ENCODE results near the gene CFAP52. TPM values are rescaled to one million over a fixed set of nuclear protein-coding genes. Genes with fewer than 3 reads are reported as not detected.

The CFAP52 gene, protein sequence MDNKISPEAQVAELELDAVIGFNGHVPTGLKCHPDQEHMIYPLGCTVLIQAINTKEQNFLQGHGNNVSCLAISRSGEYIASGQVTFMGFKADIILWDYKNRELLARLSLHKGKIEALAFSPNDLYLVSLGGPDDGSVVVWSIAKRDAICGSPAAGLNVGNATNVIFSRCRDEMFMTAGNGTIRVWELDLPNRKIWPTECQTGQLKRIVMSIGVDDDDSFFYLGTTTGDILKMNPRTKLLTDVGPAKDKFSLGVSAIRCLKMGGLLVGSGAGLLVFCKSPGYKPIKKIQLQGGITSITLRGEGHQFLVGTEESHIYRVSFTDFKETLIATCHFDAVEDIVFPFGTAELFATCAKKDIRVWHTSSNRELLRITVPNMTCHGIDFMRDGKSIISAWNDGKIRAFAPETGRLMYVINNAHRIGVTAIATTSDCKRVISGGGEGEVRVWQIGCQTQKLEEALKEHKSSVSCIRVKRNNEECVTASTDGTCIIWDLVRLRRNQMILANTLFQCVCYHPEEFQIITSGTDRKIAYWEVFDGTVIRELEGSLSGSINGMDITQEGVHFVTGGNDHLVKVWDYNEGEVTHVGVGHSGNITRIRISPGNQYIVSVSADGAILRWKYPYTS
- total RNA-seq (not detected), total RNA-seq (0 to 0.08 (median 0) reads per million in 29 experiments)
- not detected for total RNA-seq (2013)

DNA sequence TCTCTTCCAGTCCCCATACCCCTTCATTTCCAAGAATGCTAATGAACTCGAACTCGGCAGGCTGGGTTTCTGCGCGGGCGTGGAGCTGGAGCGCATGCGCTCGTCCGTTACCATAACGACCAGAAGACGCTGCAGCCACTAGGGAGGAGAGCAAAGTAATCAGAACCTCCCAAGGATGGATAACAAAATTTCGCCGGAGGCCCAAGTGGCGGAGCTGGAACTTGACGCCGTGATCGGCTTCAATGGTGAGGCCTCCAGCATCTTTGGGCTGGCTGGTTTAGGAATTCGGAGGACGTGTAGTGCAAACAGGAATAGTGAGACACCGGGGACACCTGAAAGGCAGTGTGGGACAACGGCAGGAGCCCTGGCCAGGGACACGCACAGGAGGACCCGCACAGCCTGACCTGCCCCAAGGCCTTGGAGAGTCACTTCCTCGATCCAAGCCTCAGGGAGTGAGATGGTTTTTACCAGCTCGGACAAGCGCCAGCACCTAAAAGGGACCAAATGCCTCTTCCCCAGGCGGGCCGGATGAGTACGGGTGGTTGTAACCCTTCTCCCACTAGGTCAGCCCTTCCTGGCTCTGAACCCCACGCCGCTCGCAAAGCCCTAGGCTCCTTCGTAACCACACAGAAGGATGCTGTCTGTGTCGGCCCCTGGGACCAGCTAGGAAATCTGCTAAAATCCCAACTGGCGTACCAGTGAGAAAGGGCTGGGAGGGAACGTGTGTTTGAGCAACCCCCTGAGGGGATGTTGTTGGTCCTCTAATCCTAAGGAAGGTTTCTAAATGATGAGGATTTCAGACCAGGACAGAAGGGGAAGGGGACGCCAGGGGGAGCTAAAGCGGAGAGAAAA, at the start of gene CFAP52:
Gene CFAP52, plus strand, starts transcription at position 122 of the 852 bp plus-strand sequence. Its CDS starts 54 bp downstream, at position 176.
- Histone ChIP-seq H3K36me3 (ENCODE audit: control insufficient read depth in 2 of 2, extremely low read depth in 1 of 2, insufficient read depth in 1 of 2, low read length in 1 of 2) (no peaks in the 10 kb centered on the region), H3K4me1 (ENCODE audit: control insufficient read depth in 1 of 2, extremely low read depth in 1 of 2, insufficient read depth in 2 of 2, low read length in 2 of 2) (peaks cover 11 to 15% of the 10 kb centered on the region in 2 experiments), H3K4me3 (ENCODE audit: control insufficient read depth in 1 of 2, extremely low read depth in 1 of 2, low read length in 1 of 2) (peak within 1 kb of the TSS; percentile 87 to 93), H3K9me3 (no peaks in the 10 kb centered on the region), H3K27ac (ENCODE audit: low read length) (peak within 1 kb of the TSS; percentile 53), H3K27me3 (replicated peaks in 1 of 2; ENCODE audit: control insufficient read depth in 2 of 2, extremely low read depth in 1 of 2, insufficient read depth in 2 of 2, low read length in 1 of 2) (peaks cover 0 to 5% of the 10 kb centered on the region in 2 experiments)
- Mint-ChIP-seq H3K36me3 (no peaks in the 10 kb centered on the region), H3K4me3 (peak within 1 kb of the TSS; percentile 94 to 97 (median 95)), H3K27me3 (peaks cover 0 to 2% of the 10 kb centered on the region in 2 donors), H3K27ac (peak within 1 kb of the TSS; percentile 86 to 89), H3K4me1 (peaks cover 34% of the 10 kb centered on the region in 3 donors), H3K9me3 (no peaks in the 10 kb centered on the region)
- ATAC-seq (replicated peaks in 1 of 4) (peak; percentile 66 to 81 (median 76)), DNase-seq (peak; percentile 41 to 86 (median 67))
- WGBS (ENCODE audit: insufficient coverage), result 6% methylated on average over 26 of the region's 38 CpGs
- POLR2A ChIA-PET, result no interaction called here
- CTCF ChIA-PET, result interaction anchor here (0.5 to 1.8 kb wide), 6 partner anchors 10 to 1081 kb away, joined by 3 to 5 read pairs (median 4); no protein-coding TSS in a partner anchor

DNA sequence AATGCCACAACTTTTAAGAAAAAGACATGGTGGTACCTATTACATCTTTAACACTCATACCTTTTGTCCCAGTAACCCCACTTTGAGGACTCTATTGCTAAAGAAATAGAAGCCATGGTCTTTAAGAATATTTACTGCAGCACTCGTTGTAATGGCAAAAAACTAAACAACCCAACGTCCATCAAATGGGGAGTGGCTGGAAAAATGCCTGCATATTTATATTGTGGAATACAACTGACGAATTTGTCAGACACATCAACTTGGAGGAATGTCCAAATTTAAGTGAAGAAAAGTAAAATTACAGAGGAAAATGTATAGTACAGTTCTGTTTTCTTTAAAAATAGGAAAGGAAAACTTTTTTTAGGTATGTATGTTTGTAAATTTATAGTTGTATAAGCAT, 48.7 kb upstream of the CFAP52 start:
- no peaks in the 10 kb centered on the region for H3K36me3 ChIP-seq (ENCODE audit: control insufficient read depth in 2 of 2, extremely low read depth in 1 of 2, insufficient read depth in 1 of 2, low read length in 1 of 2)
- no peaks in the 10 kb centered on the region for H3K9me3 Mint-ChIP-seq
- ChIA-PET POLR2A (no interaction called here), CTCF (no interaction called here)
- H3K4me1 ChIP-seq (ENCODE audit: control insufficient read depth in 1 of 2, extremely low read depth in 1 of 2, insufficient read depth in 2 of 2, low read length in 2 of 2), result no peaks in the 10 kb centered on the region
- H3K27ac Mint-ChIP-seq, result no peak overlapping the region
- DNase-seq (no peak), ATAC-seq (replicated peaks in 1 of 4) (no peak)
- H3K36me3 Mint-ChIP-seq, result peaks cover 9% of the 10 kb centered on the region
- H3K4me3 ChIP-seq (ENCODE audit: control insufficient read depth in 1 of 2, extremely low read depth in 1 of 2, low read length in 1 of 2), result no peak overlapping the region
- no peaks in the 10 kb centered on the region for H3K27me3 Mint-ChIP-seq
- no peaks in the 10 kb centered on the region for H3K4me1 Mint-ChIP-seq
- 67% methylated on average over 1 of the region's 3 CpGs for WGBS (ENCODE audit: insufficient coverage)
- H3K27ac ChIP-seq (ENCODE audit: low read length), result no peak overlapping the region
- no peaks in the 10 kb centered on the region for H3K27me3 ChIP-seq (replicated peaks in 1 of 2; ENCODE audit: control insufficient read depth in 2 of 2, extremely low read depth in 1 of 2, insufficient read depth in 2 of 2, low read length in 1 of 2)
- H3K9me3 ChIP-seq, result no peaks in the 10 kb centered on the region
- no peak overlapping the region for H3K4me3 Mint-ChIP-seq

DNA sequence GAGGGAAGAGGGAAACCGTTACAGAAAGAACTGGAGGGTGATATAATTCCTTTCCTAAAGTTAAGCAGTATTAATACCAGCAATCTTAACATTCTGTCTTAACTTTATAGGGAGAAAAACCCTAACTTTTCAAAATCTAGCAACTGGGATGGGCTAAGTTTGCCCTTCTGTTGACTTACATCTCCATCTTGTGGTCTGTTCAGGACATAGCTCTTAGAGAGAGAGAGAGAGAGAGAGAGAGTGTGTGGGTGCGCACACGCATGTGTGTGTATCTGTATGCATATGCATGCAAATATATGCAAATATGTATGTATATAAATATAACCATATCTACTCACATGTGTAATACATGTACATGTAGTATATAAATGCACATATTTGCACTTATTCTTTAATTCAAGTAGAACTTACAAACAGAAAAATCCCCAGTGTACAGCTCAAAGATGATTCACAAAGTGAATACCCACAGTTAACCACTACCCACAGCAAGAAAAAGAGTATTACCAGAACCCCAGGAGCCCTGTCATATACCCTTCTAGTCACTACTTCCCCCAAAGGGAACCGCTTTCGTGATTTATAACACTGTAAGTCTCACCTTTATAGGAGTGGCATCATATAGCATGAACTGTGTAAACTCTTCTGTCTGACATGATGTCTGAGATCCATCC, 47.3 kb upstream of the CFAP52 start:
- DNase-seq, result peak in 1 of 35 experiments; percentile 29
- no peak for ATAC-seq (replicated peaks in 1 of 4)
- H3K27ac Mint-ChIP-seq, result no peak overlapping the region

DNA sequence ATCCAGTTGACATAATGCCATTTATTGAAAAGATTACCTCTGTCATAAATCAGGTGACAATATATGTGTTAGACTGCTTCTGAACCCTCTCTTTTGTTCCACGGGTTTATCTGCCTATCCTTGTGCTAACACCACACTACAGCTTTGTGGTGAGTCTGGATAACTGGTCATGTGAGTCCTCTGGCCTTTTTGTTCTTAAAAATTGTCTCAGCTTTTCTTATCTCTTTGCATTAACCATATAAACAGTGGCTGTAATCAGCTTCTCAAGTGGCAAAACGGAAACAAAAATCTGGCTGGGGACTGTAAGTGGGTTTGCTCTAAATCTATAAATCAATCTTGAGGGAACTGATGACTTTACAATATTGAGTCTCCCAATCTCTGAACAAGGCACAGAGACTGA, 45.4 kb upstream of the CFAP52 start:
- CTCF ChIA-PET, result interaction anchor here in 1 of 2 donors (0.7 kb wide), 1 partner anchor 400 kb away, joined by 3 read pairs; no protein-coding TSS in a partner anchor
- POLR2A ChIA-PET, result no interaction called here
- H3K27ac Mint-ChIP-seq, result no peak overlapping the region
- Histone ChIP-seq H3K27me3 (replicated peaks in 1 of 2; ENCODE audit: control insufficient read depth in 2 of 2, extremely low read depth in 1 of 2, insufficient read depth in 2 of 2, low read length in 1 of 2) (no peaks in the 10 kb centered on the region), H3K4me1 (ENCODE audit: control insufficient read depth in 1 of 2, extremely low read depth in 1 of 2, insufficient read depth in 2 of 2, low read length in 2 of 2) (no peaks in the 10 kb centered on the region), H3K36me3 (ENCODE audit: control insufficient read depth in 2 of 2, extremely low read depth in 1 of 2, insufficient read depth in 1 of 2, low read length in 1 of 2) (no peaks in the 10 kb centered on the region), H3K9me3 (no peaks in the 10 kb centered on the region), H3K27ac (ENCODE audit: low read length) (no peak overlapping the region), H3K4me3 (ENCODE audit: control insufficient read depth in 1 of 2, extremely low read depth in 1 of 2, low read length in 1 of 2) (no peak overlapping the region)
- no peak for DNase-seq
- no peak for ATAC-seq (replicated peaks in 1 of 4)
- H3K27me3 Mint-ChIP-seq, result no peaks in the 10 kb centered on the region
- H3K9me3 Mint-ChIP-seq, result no peaks in the 10 kb centered on the region
- WGBS (ENCODE audit: insufficient coverage), result no CpG with 5 or more reads among the region's 2 CpGs
- no peak overlapping the region for H3K4me3 Mint-ChIP-seq
- no peaks in the 10 kb centered on the region for H3K4me1 Mint-ChIP-seq
- H3K36me3 Mint-ChIP-seq, result peaks cover 17% of the 10 kb centered on the region

More for the DNA sequence above, 47.3 kb upstream of the CFAP52 start:
- H3K4me3 Mint-ChIP-seq, result no peak overlapping the region
- Histone ChIP-seq H3K4me1 (ENCODE audit: control insufficient read depth in 1 of 2, extremely low read depth in 1 of 2, insufficient read depth in 2 of 2, low read length in 2 of 2) (no peaks in the 10 kb centered on the region), H3K4me3 (ENCODE audit: control insufficient read depth in 1 of 2, extremely low read depth in 1 of 2, low read length in 1 of 2) (no peak overlapping the region), H3K36me3 (ENCODE audit: control insufficient read depth in 2 of 2, extremely low read depth in 1 of 2, insufficient read depth in 1 of 2, low read length in 1 of 2) (no peaks in the 10 kb centered on the region), H3K27ac (ENCODE audit: low read length) (no peak overlapping the region), H3K9me3 (no peaks in the 10 kb centered on the region), H3K27me3 (replicated peaks in 1 of 2; ENCODE audit: control insufficient read depth in 2 of 2, extremely low read depth in 1 of 2, insufficient read depth in 2 of 2, low read length in 1 of 2) (no peaks in the 10 kb centered on the region)
- peaks cover 15% of the 10 kb centered on the region for H3K36me3 Mint-ChIP-seq
- ChIA-PET POLR2A (no interaction called here), CTCF (no interaction called here)
- WGBS (ENCODE audit: insufficient coverage), result no CpG with 5 or more reads among the region's 5 CpGs
- H3K4me1 Mint-ChIP-seq, result no peaks in the 10 kb centered on the region
- H3K9me3 Mint-ChIP-seq, result no peaks in the 10 kb centered on the region
- no peaks in the 10 kb centered on the region for H3K27me3 Mint-ChIP-seq

DNA sequence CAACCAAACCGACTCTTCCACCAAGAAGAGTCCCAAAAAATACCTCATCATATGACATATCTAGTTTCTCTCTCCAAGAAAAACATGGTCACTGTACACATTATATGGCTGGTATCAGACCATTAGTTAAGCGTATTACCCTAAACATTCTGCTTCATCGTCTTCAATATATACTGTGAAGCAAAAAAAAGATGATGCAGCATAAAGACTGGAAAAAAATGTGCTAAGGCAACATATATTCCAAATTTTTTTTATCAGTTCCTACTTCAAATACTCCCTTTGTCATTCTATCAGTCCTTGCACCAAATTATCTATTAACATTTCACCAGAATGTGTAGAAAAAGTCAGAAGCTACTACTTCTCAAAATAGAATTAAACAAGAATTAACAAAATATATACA, 43.7 kb upstream of the CFAP52 start:
- Mint-ChIP-seq H3K4me3 (no peak overlapping the region), H3K27me3 (no peaks in the 10 kb centered on the region), H3K4me1 (no peaks in the 10 kb centered on the region), H3K27ac (no peak overlapping the region), H3K9me3 (no peaks in the 10 kb centered on the region), H3K36me3 (peaks cover 14% of the 10 kb centered on the region)
- Histone ChIP-seq H3K27me3 (replicated peaks in 1 of 2; ENCODE audit: control insufficient read depth in 2 of 2, extremely low read depth in 1 of 2, insufficient read depth in 2 of 2, low read length in 1 of 2) (no peaks in the 10 kb centered on the region), H3K9me3 (no peaks in the 10 kb centered on the region), H3K4me1 (ENCODE audit: control insufficient read depth in 1 of 2, extremely low read depth in 1 of 2, insufficient read depth in 2 of 2, low read length in 2 of 2) (no peaks in the 10 kb centered on the region), H3K36me3 (ENCODE audit: control insufficient read depth in 2 of 2, extremely low read depth in 1 of 2, insufficient read depth in 1 of 2, low read length in 1 of 2) (no peaks in the 10 kb centered on the region), H3K4me3 (ENCODE audit: control insufficient read depth in 1 of 2, extremely low read depth in 1 of 2, low read length in 1 of 2) (no peak overlapping the region), H3K27ac (ENCODE audit: low read length) (no peak overlapping the region)
- ChIA-PET POLR2A (no interaction called here), CTCF (no interaction called here)
- no peak for ATAC-seq (replicated peaks in 1 of 4)
- WGBS (ENCODE audit: insufficient coverage), result 88% methylated on average over 1 of the region's 3 CpGs
- DNase-seq, result no peak

DNA sequence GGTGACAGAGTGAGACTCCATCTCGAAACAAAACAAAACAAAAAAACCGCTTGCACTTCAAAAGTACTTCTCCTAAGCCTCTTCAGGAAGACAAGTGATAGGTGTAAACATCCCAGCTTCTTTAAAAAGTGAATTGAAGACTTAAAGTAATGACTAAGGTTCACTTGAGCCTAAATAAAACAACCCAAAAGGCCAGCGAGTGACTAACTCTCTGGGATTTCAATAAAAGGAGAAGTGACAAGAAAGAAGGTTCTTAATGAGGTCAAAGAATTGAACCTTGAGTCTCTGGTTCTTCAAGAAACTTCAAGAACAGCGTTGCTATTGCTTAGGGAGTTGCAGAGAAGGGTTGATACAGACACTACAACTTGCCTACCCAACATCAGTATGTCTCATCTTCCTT, 43.0 kb upstream of the CFAP52 start:
- Mint-ChIP-seq H3K4me1 (peaks cover 0 to under 1% (median 0%) of the 10 kb centered on the region in 3 donors), H3K4me3 (no peak overlapping the region), H3K27me3 (no peaks in the 10 kb centered on the region), H3K27ac (no peak overlapping the region), H3K9me3 (no peaks in the 10 kb centered on the region), H3K36me3 (peaks cover 14% of the 10 kb centered on the region)
- ATAC-seq (replicated peaks in 1 of 4) (no peak), DNase-seq (no peak)
- ChIA-PET POLR2A (no interaction called here), CTCF (interaction anchor here in 1 of 2 donors (0.5 kb wide), 1 partner anchor 45 kb away, joined by 3 read pairs; no protein-coding TSS in a partner anchor)
- H3K36me3 ChIP-seq (ENCODE audit: control insufficient read depth in 2 of 2, extremely low read depth in 1 of 2, insufficient read depth in 1 of 2, low read length in 1 of 2), result no peaks in the 10 kb centered on the region
- no peaks in the 10 kb centered on the region for H3K9me3 ChIP-seq
- no peak overlapping the region for H3K4me3 ChIP-seq (ENCODE audit: control insufficient read depth in 1 of 2, extremely low read depth in 1 of 2, low read length in 1 of 2)
- no peaks in the 10 kb centered on the region for H3K27me3 ChIP-seq (replicated peaks in 1 of 2; ENCODE audit: control insufficient read depth in 2 of 2, extremely low read depth in 1 of 2, insufficient read depth in 2 of 2, low read length in 1 of 2)
- no CpG with 5 or more reads among the region's 4 CpGs for WGBS (ENCODE audit: insufficient coverage)
- H3K4me1 ChIP-seq (ENCODE audit: control insufficient read depth in 1 of 2, extremely low read depth in 1 of 2, insufficient read depth in 2 of 2, low read length in 2 of 2), result no peaks in the 10 kb centered on the region
- no peak overlapping the region for H3K27ac ChIP-seq (ENCODE audit: low read length)

Data from T-cell (primary cell).